ENCODE measurements around the gene CPNE7.

The CPNE7 gene

GRCh38 chr16:89554343-89554742 is 21.2 kb upstream of the CPNE7 start:
- in situ Hi-C loops (cut with HindIII; ENCODE audit: low sequenced_read_pairs) = no loop called here
- no peak overlapping the region for H3K4me3 ChIP-seq (ENCODE audit: low read depth, low read length)
- TF ChIP-seq CTCF (IDR thresholded peaks at IDR 0.05; ENCODE audit: low read depth, low read length, missing control alignments) = no peak
- DNase-seq (ENCODE audit: low read depth) = no peak

GRCh38 chr16:89555265-89555664 is 20.3 kb upstream of the CPNE7 start:
- no peak for TF ChIP-seq CTCF (IDR thresholded peaks at IDR 0.05; ENCODE audit: low read depth, low read length, missing control alignments)
- no peak for DNase-seq (ENCODE audit: low read depth)
- no peak overlapping the region for H3K4me3 ChIP-seq (ENCODE audit: low read depth, low read length)
- in situ Hi-C loops (cut with HindIII; ENCODE audit: low sequenced_read_pairs) = no loop called here

GRCh38 chr16:89555780-89556179 is 19.8 kb upstream of the CPNE7 start:
- in situ Hi-C loops (cut with HindIII; ENCODE audit: low sequenced_read_pairs) = no loop called here
- DNase-seq (ENCODE audit: low read depth) = no peak
- H3K4me3 ChIP-seq (ENCODE audit: low read depth, low read length) = no peak overlapping the region
- no peak for TF ChIP-seq CTCF (IDR thresholded peaks at IDR 0.05; ENCODE audit: low read depth, low read length, missing control alignments)

DNA sequence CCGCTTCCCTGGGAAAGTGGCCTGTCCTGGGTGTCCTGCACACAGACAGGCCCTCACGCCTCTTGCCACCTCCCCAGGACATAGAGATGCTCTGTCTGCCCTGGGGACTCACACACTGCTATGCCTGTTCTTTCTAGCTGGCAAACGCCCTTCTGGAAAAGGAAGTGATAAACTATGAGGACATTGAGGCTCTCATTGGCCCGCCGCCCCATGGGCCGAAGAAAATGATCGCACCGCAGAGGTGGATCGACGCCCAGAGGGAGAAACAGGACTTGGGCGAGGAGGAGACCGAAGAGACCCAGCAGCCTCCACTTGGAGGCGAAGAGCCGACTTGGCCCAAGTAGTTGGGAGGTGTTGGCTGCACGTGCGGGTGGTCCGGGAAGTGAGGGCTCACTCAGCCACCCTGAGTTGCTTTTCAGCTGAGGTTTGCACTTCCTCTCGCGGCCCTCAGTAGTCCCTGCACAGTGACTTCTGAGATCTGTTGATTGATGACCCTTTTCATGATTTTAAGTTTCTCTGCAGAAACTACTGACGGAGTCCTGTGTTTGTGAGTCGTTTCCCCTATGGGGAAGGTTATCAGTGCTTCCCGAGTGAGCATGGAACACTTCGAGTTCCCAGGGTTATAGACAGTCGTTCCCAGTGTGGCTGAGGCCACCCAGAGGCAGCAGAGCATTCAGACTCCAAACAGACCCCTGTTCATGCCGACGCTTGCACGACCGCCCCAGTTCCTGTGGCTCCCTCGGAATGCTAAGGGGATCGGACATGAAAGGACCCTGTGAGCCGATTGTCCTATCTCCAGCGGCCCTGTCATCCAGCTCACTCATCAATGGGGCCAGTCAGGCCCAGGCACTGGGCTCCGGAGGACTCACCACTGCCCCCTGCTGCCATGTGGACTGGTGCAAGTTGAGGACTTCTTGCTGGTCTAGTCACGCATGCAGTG is 18.5 kb upstream of the CPNE7 start:
- peak; percentile 95 for TF ChIP-seq CTCF (IDR thresholded peaks at IDR 0.05; ENCODE audit: low read depth, low read length, missing control alignments)
- peak; percentile 31 for DNase-seq (ENCODE audit: low read depth)
- in situ Hi-C loops (cut with HindIII; ENCODE audit: low sequenced_read_pairs) = no loop called here

DNA sequence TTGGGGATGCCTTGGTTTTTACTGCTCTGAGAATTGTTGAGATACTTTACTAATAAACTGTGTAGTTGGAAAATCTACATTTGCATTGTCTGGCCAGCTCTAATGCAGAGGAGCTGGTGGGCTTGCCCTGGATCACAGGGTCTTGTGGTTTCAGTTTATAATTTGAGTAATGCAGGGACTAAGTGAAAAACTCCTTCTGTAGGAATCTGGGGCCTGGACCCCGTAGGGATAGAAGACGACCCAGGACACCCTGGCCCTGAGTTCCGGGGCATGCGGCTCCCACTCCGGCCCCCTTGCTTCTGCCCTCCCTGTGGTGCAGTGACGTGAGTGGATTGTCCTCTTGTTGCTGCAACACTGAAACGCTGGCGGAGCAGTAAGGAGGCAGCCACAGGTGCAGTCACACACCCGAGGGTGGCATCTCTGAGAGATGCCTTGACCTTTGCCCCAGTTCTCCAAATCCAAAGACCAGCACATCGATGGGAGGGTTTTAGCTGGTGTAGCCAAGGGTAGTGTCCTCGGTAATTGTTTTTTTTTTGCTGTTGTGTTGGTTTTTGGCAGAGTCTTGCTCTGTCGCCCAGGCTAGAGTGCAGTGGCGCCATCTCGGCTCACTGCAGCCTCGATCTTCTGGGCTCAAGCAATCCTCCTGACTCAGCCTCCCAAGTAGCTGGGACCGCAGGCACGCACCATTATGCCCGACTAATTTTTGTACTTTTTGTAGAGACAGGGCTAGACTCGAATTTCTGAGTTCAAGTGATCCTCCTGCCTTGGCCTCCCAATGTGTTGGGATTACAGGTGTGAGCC is 17.7 kb upstream of the CPNE7 start:
- TF ChIP-seq CTCF (IDR thresholded peaks at IDR 0.05; ENCODE audit: low read depth, low read length, missing control alignments) = no peak
- DNase-seq (ENCODE audit: low read depth) = no peak
- in situ Hi-C loops (cut with HindIII; ENCODE audit: low sequenced_read_pairs) = no loop called here
- H3K4me3 ChIP-seq (ENCODE audit: low read depth, low read length) = no peak overlapping the region

More for the DNA sequence above, 18.5 kb upstream of the CPNE7 start:
- H3K4me3 ChIP-seq (ENCODE audit: low read depth, low read length) = no peak overlapping the region

DNA sequence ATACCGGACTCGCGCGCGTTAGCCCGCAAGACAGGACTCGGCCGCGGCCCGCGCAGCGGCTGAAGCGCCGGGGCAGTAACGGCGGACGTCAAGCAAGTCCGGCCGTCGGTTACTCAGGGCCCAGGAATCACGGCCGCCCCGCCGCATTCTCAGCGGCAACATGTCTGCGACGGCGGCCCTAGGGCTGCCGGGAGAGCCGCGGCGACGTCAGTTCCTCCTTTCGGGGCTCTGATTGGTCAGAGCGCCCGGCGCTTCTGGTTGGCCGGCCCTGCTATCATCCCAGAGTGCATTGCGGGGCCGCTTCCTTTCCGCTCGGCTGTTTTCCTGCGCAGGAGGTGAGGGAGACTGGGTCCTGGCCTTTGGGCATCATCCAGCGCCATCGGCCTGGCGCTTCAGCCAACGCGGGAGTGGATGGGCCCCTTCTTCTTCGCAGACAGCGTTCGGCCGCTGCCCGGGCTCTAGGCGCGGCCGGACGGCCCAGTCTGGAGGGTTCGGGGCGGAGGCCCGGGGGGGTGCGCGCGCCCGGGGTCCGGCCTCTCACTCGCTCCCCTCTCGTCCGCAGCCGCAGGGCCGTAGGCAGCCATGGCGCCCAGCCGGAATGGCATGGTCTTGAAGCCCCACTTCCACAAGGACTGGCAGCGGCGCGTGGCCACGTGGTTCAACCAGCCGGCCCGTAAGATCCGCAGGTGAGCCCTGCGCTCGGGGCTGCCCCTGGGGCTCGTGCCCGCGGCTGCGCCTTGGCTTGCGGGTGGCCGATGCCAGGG is 15.0 kb upstream of the CPNE7 start, which contains the start of gene RPL13:
RPL13 (plus strand) TSS at position 305 of the 764 bp plus-strand sequence; CDS start at position 583, 278 bp downstream.
- peak; percentile 82 for DNase-seq (ENCODE audit: low read depth)
- in situ Hi-C loops (cut with HindIII; ENCODE audit: low sequenced_read_pairs) = loop anchor here (5.0 kb wide), 1 partner anchor 127 kb away; the partner anchor contains the start of gene CDK10
- TF ChIP-seq CTCF (IDR thresholded peaks at IDR 0.05; ENCODE audit: low read depth, low read length, missing control alignments) = no peak
- H3K4me3 ChIP-seq (ENCODE audit: low read depth, low read length) = peak within 1 kb of the TSS; percentile 88

All from astrocyte of the cerebellum (primary cell).